HG03025 (cell line): ENCODE results near the gene B4GALNT1.
"Not testable (repeated sequence)": the region's sequence is repeated elsewhere in the genome, so short reads cannot be mapped to it uniquely, and the experiment has no call there.

Source experiments
- ATAC-seq: cut with Tn5 transposase; IDR thresholded peaks from one replicate; pipeline ENCODE4 v1.9.1; 2021; ENCODE audit warnings: mild to moderate bottlenecking, moderate library complexity; ENCODE audit not compliant: unreplicated experiment, low FRiP score

The B4GALNT1 gene

GRCh38 chr12:57588951-57589610, 43.9 kb downstream of the B4GALNT1 start:
- ATAC-seq = not testable (repeated sequence)

GRCh38 chr12:57586832-57587429, 46.1 kb downstream of the B4GALNT1 start:
- no peak for ATAC-seq

- no peak for ATAC-seq
Measured at GRCh38 chr12:57586128-57586527, 46.9 kb downstream of the B4GALNT1 start.

- no peak for ATAC-seq
Measured at GRCh38 chr12:57585156-57585555, 47.8 kb downstream of the B4GALNT1 start.

GRCh38 chr12:57584690-57585089, 48.3 kb downstream of the B4GALNT1 start:
- ATAC-seq = no peak

GRCh38 chr12:57584050-57584449, 49.0 kb downstream of the B4GALNT1 start:
- ATAC-seq = no peak

GRCh38 chr12:57583008-57583831, 49.8 kb downstream of the B4GALNT1 start:
- ATAC-seq = peak; percentile 85

- no peak for ATAC-seq
Measured at GRCh38 chr12:57582440-57582839, 50.6 kb downstream of the B4GALNT1 start.

GRCh38 chr12:57581802-57582201, 51.2 kb downstream of the B4GALNT1 start:
- ATAC-seq = no peak

GRCh38 chr12:57580466-57580795, 52.6 kb downstream of the B4GALNT1 start:
- ATAC-seq = no peak

GRCh38 chr12:57579677-57580465, 53.1 kb downstream of the B4GALNT1 start:
- no peak for ATAC-seq

- ATAC-seq = no peak
Measured at GRCh38 chr12:57579011-57579410, 54.0 kb downstream of the B4GALNT1 start.

GRCh38 chr12:57577981-57578758, 54.8 kb downstream of the B4GALNT1 start:
- no peak for ATAC-seq

- ATAC-seq = no peak
Measured at GRCh38 chr12:57576613-57577160, 56.3 kb downstream of the B4GALNT1 start.
